ENCODE results near the gene TTC39A.
"Not testable (repeated sequence)": the region's sequence is repeated elsewhere in the genome, so short reads cannot be mapped to it uniquely, and the experiment has no call there.

The TTC39A gene

DNA sequence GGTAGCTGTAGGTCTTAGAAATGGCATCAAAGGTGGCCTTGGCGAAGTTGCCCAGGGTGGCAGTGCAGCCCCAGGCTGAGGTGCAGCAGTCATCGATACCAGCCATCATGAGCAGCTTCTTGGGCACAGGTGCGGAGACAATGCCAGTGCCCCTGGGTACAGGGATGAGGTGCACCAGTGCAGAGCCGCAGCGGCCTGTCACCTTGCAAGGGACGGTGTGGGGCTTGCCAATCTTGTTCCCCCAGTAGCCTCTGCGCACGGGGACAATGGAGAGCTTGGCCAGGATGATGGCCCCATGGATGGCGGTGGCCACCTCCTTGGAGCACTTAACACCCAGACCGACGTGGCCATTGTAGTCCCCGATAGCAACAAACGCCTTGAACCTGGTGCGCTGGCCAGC is 79.6 kb downstream of the TTC39A start:
- in situ Hi-C loops (cut with HindIII; ENCODE audit: low pct_ligation_motif_present, low pct_unique_long_range_greater_than_20kb, low sequenced_read_pairs); DNase-seq: not testable (repeated sequence)

DNA sequence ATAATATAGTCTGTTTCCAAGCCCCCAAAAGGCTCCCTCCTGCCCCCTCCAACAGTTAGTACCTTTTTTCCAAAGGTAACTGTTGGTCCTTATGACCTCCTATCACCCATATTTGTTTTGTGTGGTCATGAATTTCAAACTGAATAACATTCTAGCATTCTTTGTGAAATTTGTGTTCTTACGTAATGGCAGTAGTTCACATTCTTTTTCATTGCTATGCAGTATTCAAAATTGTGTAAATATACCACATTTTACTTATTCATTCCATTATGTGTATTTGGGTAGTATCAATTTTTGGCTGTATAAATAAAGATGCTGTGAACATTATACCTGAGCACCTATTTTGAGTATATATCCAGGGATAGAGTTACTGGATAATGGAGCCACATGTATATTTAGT is 80.9 kb downstream of the TTC39A start:
- no peak for DNase-seq
- in situ Hi-C loops (cut with HindIII; ENCODE audit: low pct_ligation_motif_present, low pct_unique_long_range_greater_than_20kb, low sequenced_read_pairs): no loop called here

DNA sequence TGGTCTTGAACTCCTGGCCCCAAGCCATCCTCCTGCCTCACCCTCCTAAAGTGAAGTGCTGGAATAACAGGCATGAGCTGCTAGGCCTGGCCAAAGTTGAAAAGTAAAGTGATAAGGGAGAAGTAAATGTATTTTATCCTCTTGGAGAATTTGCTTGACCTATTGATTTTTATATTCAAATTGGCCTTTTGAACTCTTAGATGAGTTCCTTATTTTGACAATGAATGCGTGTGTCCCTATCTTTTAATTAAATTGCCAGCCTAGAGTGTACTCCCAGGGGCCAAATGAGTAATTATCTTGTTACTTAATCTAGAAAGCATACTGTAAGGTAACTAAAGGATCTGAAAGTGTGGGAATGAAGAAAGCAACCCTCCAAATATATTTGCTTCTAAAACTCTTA is 82.9 kb downstream of the TTC39A start:
- in situ Hi-C loops (cut with HindIII; ENCODE audit: low pct_ligation_motif_present, low pct_unique_long_range_greater_than_20kb, low sequenced_read_pairs): no loop called here

DNA sequence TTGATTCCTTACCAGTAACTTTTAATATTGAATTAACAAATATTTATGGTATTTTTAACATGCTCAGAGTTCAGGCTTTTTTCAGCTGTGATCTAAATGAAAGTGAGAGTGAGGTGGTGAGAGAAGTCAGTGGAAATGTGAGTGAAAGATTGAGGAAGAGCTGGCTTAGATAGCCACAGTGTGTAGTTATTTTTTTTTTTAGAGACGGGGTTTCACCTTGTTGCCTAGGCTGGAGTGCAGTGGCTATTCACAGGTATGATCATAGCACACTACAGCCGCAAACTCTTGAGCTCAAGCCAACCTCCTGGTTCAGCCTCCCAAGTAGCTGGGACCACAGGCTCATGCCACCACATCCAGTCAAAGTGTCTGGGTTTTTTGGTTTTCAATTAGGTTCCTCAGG is 83.3 kb downstream of the TTC39A start:
- in situ Hi-C loops (cut with HindIII; ENCODE audit: low pct_ligation_motif_present, low pct_unique_long_range_greater_than_20kb, low sequenced_read_pairs): no loop called here
- DNase-seq: no peak

More for the DNA sequence above, 82.9 kb downstream of the TTC39A start:
- no peak for DNase-seq

DNA sequence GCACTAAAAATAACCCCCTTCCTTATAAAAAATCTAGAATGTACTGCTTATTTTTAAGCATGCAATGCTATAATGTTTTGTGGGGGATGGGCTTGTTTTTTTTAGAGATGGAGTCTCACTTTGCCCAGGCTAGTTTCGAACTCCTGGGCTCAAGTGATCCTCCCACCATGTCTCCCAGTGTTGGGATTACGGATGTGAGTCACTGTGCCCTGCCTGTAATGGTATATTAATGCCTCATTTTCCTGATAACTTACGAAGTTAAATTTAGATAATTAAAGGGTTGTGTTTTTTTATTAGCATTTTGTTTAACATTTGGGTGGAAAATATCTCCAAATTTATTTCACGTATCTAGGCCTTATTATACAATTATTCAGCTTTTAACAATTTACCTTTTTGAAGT is 87.8 kb downstream of the TTC39A start:
- in situ Hi-C loops (cut with HindIII; ENCODE audit: low pct_ligation_motif_present, low pct_unique_long_range_greater_than_20kb, low sequenced_read_pairs): no loop called here
- no peak for DNase-seq

DNA sequence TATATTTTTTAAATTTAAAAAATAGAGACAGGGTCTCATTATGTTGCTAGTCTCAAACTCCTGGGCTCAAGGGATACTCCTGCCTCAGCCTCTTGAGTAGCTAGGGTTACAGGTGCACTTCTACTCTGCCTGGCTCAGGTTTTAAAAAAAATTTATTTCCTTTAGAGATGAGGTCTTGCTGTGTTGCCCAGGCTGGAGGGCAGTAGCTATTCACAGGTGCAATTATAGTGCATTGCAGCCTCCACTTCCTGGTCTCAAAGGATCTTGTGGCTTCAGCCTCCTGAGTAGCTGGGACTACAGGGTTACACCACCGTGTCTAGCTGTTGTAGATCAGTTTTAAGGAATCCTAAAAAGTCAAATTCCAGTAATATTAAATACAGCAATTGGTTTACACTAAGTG is 89.2 kb downstream of the TTC39A start:
- in situ Hi-C loops (cut with HindIII; ENCODE audit: low pct_ligation_motif_present, low pct_unique_long_range_greater_than_20kb, low sequenced_read_pairs): no loop called here
- DNase-seq: no peak

DNA sequence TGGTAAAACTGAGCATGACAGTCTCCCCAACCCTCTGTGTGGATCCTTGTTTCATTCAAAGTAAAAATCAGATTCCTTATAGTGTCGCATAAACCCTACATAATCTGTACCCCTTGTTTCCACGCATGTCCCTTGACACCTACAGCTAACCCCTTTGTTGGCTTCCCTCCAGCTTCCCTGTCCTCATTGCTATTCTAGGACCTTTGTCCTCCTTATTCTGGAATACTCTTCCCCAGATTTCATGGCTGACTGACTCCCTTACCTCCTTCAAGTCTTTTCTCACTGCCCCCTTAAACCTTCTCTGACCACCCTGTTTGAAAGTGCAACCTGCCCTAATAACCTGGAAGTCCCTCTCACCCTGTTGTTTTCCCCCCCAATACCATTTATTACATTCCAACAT is 90.3 kb downstream of the TTC39A start:
- DNase-seq: no peak
- in situ Hi-C loops (cut with HindIII; ENCODE audit: low pct_ligation_motif_present, low pct_unique_long_range_greater_than_20kb, low sequenced_read_pairs): no loop called here

DNA sequence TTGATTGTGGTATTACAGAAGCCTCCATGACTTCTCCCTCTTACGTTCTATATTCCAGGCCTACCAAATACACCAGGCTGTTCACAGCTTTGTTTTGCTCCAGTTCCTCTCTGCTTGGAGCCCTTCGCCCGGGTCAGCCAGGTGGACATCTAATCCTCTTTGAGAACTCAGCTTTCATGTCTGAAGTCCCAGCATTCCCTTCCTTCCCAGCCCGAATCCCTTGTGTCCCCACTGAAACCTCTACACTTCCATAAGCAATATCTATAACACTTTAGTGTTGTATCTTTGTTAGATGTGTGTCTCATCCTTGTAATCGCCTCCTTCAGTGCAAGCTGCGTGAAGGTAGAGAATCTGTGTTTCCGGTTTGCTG is 92.3 kb downstream of the TTC39A start:
- DNase-seq: no peak
- in situ Hi-C loops (cut with HindIII; ENCODE audit: low pct_ligation_motif_present, low pct_unique_long_range_greater_than_20kb, low sequenced_read_pairs): no loop called here

DNA sequence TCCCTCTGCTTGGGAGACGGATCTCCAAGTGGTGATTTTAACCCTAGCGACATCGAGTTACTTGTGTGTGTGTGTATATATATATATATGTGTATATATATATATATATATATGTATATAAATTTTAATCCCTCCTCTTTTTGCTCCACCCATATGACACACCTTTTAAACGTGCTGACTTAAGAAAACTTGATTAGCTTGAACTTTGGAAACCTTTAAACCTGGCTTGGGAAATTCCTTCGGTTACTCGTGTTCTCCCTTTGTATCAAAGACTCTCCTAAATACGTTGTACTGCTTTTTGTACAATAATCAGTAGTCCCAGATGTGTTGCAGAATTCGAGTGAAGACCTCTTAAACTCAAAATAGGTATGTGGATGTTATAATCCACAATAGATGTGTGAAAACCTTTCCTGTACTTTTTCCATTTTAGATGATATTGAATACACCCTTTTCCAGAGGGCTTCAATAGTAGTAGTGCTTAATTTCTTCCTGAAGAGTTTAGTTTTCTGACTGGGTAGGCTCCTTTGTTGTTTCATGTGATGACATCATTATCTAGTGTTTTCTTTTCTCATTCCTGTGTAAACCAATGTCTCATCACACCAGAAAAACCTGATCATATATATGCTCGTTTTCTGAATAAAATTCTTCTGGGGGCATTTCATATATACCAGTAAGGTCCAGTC is 92.9 kb downstream of the TTC39A start:
- in situ Hi-C loops (cut with HindIII; ENCODE audit: low pct_ligation_motif_present, low pct_unique_long_range_greater_than_20kb, low sequenced_read_pairs): no loop called here
- no peak for DNase-seq
